Ishikawa (cell line): ENCODE results near the gene MACF1.

ENCODE experiments used
- CEBPB ChIP-seq: IDR thresholded peaks from 2 replicates; pipeline ENCODE4 v1.6.1; 2012
- CREB1 ChIP-seq: IDR thresholded peaks from 2 replicates; pipeline ENCODE4 v1.6.1; 2012; ENCODE audit warnings: low read depth
- MAX ChIP-seq: IDR thresholded peaks from 2 replicates; pipeline ENCODE4 v1.6.1; 2012
- NFIC ChIP-seq: IDR thresholded peaks from 2 replicates; pipeline ENCODE4 v1.6.1; 2012
- REST ChIP-seq: IDR thresholded peaks from 2 replicates; pipeline ENCODE4 v1.6.1; 2012; ENCODE audit warnings: low read depth, mild to moderate bottlenecking
- TAF1 ChIP-seq: IDR thresholded peaks from 2 replicates; pipeline ENCODE4 v1.6.1; 2012; ENCODE audit warnings: low read depth, mild to moderate bottlenecking
- YY1 ChIP-seq: IDR thresholded peaks from 2 replicates; pipeline ENCODE4 v1.6.1; 2012; ENCODE audit warnings: low read depth

- no peak for TF ChIP-seq REST
- TF ChIP-seq MAX, result no peak
- no peak for TF ChIP-seq YY1
- TF ChIP-seq CEBPB, result no peak
- TF ChIP-seq TAF1, result no peak
- TF ChIP-seq CREB1, result no peak
- no peak for TF ChIP-seq NFIC
These were observed 127.8 kb downstream of the MACF1 start for GRCh38 chr1:39332291-39332690.
